ENCODE measurements around the gene SUPT4H1.
"Not testable (repeated sequence)": the region's sequence is repeated elsewhere in the genome, so short reads cannot be mapped to it uniquely, and the experiment has no call there.

SUPT4H1 gene

GRCh38 chr17:58351831-58352595 lies at the start of gene SUPT4H1:
SUPT4H1 (minus strand) TSS chr17:58352201; CDS start chr17:58352135, 66 bp downstream.
- DNase-seq (ENCODE audit: low spot score) = peak; percentile 89

DNA sequence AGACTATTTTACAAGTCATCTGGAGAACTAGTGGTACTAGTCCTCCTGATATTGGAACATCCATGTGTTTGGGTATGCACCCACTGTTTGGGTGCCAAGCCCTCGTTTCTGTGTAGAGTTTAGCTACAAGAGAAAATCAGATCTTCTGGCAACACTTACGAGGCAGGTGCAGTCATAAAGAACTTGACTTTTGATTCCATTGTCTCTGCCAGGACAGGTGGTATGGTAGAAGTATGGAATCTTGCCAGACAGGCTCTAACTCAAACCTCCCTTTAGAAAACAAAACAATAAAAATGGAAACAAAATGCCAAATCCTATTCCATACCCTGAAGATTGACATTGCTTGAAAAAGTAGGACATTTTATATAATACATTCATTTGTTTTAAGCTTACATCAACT lies 49.3 kb upstream of the SUPT4H1 start:
- DNase-seq (ENCODE audit: low spot score) = no peak

- DNase-seq (ENCODE audit: low spot score) = no peak
Observed at GRCh38 chr17:58400826-58401225, 48.8 kb upstream of the SUPT4H1 start.

DNA sequence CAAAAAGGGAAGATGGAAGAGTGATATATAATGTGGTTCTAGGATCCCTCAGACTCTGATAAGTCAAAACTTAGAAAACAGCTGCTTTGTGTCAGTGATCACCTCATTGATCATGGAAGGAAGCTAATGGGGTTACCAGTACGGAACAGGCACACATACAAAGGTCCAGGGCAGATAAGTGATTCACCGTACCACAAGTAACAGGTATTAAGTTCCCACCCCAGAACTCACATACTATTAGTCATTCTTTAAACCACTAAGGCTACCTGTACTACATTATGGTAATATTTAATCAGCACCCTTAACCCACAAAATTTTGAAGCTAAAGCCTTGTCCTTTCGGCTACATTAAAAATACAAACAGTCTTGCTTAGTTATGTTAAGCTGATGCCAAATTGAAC lies 48.0 kb upstream of the SUPT4H1 start:
- DNase-seq (ENCODE audit: low spot score) = no peak

GRCh38 chr17:58398574-58399266 lies 46.7 kb upstream of the SUPT4H1 start:
- DNase-seq (ENCODE audit: low spot score) = no peak

GRCh38 chr17:58397421-58397820 lies 45.4 kb upstream of the SUPT4H1 start:
- DNase-seq (ENCODE audit: low spot score) = not testable (repeated sequence)

DNA sequence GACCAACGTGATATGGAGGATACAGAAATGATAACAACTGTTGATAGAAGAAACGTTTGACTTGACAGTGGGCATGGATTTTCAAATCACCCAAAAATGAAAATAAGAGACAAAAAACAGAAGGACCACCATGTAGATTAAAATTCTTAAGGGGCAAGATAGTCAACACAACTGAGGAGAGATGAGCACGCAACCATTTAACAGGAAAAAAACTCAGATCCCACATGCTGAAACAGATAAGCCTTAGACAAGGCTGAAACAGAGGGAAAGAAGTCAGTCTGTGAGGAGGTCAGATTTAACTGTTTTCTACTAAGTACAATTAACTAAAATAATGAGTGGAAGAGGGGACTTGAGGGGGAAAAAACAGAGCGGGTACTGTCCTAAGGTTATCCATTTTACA lies 44.2 kb upstream of the SUPT4H1 start:
- DNase-seq (ENCODE audit: low spot score) = no peak

- no peak for DNase-seq (ENCODE audit: low spot score)
Observed at GRCh38 chr17:58394534-58395223, 42.7 kb upstream of the SUPT4H1 start.

DNA sequence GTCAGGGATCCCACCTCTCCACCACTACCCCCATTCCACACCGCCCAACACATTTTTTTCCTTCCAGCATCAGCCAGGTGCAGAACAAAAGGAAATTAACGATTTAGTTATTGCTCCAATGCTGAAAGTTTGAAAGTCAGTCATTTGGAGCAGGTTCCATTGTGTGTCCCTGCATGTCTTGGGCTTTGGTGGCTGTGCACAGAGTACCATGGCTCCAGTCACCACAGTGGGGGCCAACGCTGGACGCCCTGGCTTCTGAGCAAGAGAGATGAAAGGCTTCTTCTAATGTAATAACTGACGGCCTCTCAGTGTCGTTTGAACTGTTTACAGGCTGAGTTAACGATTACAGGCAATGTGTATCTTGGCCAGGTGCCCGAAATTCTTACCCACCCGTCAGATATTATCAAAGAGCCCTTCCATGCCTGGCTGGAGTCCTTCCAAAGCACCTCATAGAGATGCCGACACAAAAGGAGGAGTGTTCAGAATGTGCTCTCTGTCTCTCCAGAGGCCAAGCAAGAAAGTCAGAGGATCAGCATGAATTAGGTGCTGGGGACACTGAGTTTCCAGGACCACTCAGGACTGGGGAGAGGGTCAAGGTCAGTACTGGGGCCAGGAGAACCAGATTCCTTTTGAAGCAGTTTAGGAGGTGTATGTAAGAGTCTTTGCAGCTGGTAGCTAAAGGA lies 39.4 kb upstream of the SUPT4H1 start:
- no peak for DNase-seq (ENCODE audit: low spot score)

GRCh38 chr17:58390884-58391283 lies 38.9 kb upstream of the SUPT4H1 start:
- no peak for DNase-seq (ENCODE audit: low spot score)

DNA sequence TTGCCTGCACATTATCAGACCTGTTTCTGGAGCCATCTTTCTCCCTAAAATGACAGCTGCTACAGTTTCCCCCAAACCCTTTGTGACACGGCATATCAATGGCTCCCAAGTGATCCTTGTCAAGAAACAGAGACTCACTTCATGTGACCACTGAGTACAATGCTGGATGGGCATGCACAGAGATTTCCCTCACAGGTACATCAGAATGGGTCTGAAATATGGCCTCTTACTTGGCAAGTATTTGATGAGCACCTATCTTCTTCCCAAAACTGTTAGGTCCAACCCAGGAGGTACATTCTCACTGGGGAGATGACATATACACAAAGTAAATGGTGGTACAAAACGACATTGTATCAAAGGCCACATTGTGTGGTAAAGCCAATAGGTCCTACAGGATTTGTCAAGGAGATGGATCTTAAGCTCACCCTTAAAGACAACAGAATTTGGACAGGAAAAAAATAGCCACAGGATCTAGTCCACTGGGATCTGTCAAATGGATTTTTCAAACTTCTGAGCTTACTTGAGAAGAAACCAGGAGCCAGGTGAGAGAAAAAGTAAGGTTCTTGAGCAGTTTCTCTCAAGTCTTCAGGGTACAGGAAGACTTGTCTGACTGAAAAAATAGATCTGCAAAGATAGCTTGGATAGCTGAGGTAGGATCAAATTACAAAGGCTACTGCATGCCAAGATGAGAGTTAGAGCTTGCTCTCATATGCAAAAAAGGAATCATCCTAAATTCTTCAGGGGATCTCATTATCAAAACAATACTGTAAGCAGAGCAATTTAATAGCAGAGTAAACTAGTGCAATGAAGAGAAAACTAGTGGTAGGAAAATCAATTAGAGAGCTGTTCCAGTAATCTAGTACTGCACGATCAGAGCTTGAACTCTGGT lies 36.5 kb upstream of the SUPT4H1 start:
- DNase-seq (ENCODE audit: low spot score) = no peak

DNA sequence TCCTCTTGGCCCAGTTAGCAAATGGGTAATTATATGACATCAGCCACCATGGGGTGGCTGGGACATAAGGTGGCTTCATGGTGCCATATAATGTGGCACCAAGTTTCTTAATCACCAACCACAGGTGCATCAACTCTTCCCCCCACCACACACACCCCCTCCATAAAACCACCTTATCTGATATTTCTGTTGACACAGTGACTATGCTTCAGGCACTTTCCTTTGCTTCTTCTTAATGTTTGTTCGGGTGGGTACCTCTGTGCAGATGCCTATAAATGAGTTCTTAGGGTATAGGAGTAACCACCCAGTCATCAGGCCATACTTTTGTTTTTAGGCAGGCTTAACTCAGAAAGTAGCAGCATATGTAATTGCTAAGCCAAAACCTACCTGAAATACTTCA lies 35.8 kb upstream of the SUPT4H1 start:
- DNase-seq (ENCODE audit: low spot score) = no peak

- DNase-seq (ENCODE audit: low spot score) = no peak
Observed at GRCh38 chr17:58386708-58387107, 34.7 kb upstream of the SUPT4H1 start.

DNA sequence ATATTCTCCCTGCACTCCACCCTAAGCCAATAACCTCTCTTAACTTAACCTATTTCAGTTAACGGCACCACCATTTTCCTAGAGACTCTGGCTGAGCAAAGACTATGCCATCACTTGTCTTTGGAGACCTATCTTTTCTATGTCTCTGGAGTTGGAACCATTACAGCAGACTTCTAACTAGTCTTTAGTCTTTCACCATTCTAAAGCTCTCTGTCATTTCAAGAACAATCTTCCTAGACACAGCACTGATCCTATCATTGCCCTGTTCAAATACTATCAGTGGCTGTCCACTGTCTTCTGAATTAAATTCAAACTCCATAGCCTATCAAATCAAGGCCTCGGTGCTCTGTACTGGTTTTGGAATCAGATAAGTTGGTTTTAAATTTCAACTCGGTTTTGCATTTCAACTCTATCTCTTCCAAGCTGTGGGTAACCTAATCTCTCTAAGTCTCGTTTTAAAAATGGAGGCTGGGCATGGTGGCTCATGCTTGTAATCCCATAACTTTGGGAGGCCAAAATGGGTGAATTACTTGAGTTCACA lies 33.4 kb upstream of the SUPT4H1 start:
- DNase-seq (ENCODE audit: low spot score) = no peak

- DNase-seq (ENCODE audit: low spot score) = no peak
Observed at GRCh38 chr17:58384897-58385296, 32.9 kb upstream of the SUPT4H1 start.

DNA sequence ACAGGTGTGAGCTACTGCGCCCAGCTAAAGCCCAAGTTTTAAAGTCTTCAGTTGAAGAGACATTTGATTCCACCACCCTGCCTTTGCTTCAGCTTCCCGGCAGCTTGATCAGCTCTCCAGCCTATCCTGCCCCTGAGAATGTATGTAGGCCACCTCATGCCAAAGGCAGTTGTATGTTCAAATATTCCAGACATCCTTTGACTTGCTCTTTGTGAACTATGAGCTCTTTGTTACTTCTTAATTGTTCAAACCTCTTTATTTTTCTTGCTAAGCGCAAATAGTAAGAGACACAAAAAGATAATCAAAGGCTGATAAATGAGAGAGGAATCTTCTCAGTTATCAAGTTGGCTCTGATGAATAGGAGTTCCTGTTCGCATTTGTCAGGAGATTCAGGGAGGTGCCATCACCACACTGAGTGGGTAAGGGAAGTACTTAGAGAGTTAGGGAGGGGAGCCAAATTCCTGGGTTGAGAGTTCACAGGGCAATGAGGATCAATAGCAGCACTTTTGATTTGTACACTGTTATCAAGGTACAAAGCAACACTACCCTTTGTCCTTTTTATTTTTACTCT lies 32.0 kb upstream of the SUPT4H1 start:
- no peak for DNase-seq (ENCODE audit: low spot score)

GRCh38 chr17:58382872-58383242 lies 30.9 kb upstream of the SUPT4H1 start:
- DNase-seq (ENCODE audit: low spot score) = no peak

GRCh38 chr17:58382108-58382871 lies 30.3 kb upstream of the SUPT4H1 start:
- no peak for DNase-seq (ENCODE audit: low spot score)

DNA sequence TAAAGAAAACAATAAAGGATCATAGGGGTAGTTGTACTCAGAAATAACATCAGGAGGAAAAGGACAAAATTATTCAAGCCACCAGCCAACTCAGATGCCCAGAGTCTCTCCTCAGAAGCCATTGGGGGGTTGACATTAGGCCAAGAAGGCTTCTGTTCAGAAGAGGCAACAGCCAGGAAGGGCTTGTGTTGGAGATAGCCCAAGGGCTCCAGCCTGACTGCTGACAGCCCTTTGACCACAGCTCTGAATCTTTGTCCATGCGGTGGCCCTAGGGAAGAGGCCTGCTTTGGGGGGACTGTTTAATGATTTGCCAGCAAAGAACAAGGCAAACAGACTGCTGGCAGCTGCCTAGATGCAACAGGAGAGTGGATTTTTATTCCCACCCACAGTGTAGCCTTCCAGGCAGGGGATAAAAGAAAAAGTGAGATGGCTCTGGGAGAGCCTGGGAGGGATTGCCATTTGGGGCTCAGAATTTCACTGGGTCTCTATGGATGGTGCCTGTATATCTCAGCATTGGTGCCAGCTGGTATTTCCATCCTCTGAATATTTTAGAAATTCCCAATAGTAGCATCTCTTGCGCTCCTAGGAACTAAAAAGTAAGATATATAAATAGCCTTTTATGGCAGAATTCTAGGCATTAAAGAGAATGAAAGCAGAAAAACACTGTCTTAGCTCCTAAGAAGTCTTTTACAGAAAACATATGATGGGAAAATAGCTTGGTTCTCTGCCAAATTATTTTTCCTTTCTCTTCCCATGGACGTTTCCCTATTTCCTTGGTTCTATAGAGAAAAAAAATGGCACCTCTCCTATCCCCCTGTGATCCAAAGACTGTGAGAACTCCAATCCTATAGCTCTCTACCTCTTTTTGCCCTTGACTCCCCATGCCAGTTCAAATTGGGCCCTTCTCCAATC lies 29.4 kb upstream of the SUPT4H1 start:
- DNase-seq (ENCODE audit: low spot score) = peak; percentile 21

Data from putamen (tissue), 1 donor.